Nephron progenitor cell (in vitro differentiated cells): ENCODE results near the gene LACTBL1.

Source experiments
- DNase-seq: peaks from one replicate; pipeline ENCODE4 v3.0.0; 2021
- H3K27ac Mint-ChIP-seq: 2 replicates; pipeline ENCODE4 v1.8.0; 2021; ENCODE audit warnings: mild to moderate bottlenecking, moderate library complexity, mixed read lengths
- H3K27me3 Mint-ChIP-seq: 2 replicates; pipeline ENCODE4 v1.8.0; 2021; ENCODE audit warnings: mild to moderate bottlenecking, low read depth, mixed read lengths; ENCODE audit not compliant: poor library complexity
- H3K36me3 Mint-ChIP-seq: 2 replicates; pipeline ENCODE4 v1.8.0; 2021; ENCODE audit warnings: low read depth, mixed read lengths
- H3K4me1 Mint-ChIP-seq: 2 replicates; pipeline ENCODE4 v1.8.0; 2021; ENCODE audit warnings: mixed read lengths
- H3K4me3 Mint-ChIP-seq: 2 replicates; pipeline ENCODE4 v1.8.0; 2021; ENCODE audit warnings: mild to moderate bottlenecking, moderate library complexity, mixed read lengths
- H3K9me3 Mint-ChIP-seq: 2 replicates; pipeline ENCODE4 v1.8.0; 2021; ENCODE audit warnings: mild to moderate bottlenecking, moderate library complexity, mixed read lengths
- CTCF ChIP-seq: fragments of 200-600 bp; sonication (generic); IDR thresholded peaks from 2 replicates; pipeline ENCODE4 v1.5.0; 2021; ENCODE audit warnings: antibody characterized with exemption

The LACTBL1 gene

GRCh38 chr1:22967833-22968232 lies 4.8 kb downstream of the LACTBL1 start:
- Mint-ChIP-seq H3K36me3 (no peaks in the 10 kb centered on the region), H3K4me3 (no peak overlapping the region), H3K27me3 (peaks cover 27% of the 10 kb centered on the region), H3K27ac (no peak overlapping the region), H3K4me1 (peaks cover 15% of the 10 kb centered on the region), H3K9me3 (peaks cover 14% of the 10 kb centered on the region)
- no peak for TF ChIP-seq CTCF
- no peak for DNase-seq

GRCh38 chr1:22966309-22966708 lies 6.4 kb downstream of the LACTBL1 start:
- DNase-seq, result no peak
- Mint-ChIP-seq H3K4me3 (no peak overlapping the region), H3K27ac (no peak overlapping the region), H3K36me3 (no peaks in the 10 kb centered on the region), H3K4me1 (peaks cover 4% of the 10 kb centered on the region), H3K27me3 (peaks cover 29% of the 10 kb centered on the region), H3K9me3 (peaks cover 14% of the 10 kb centered on the region)
- TF ChIP-seq CTCF, result no peak

GRCh38 chr1:22963044-22963677 lies 9.5 kb downstream of the LACTBL1 start:
- Mint-ChIP-seq H3K4me1 (no peaks in the 10 kb centered on the region), H3K27ac (no peak overlapping the region), H3K9me3 (peaks cover 14% of the 10 kb centered on the region), H3K4me3 (no peak overlapping the region), H3K36me3 (no peaks in the 10 kb centered on the region), H3K27me3 (peaks cover 18% of the 10 kb centered on the region)
- no peak for DNase-seq
- TF ChIP-seq CTCF, result no peak

GRCh38 chr1:22962558-22962957 lies 10.1 kb downstream of the LACTBL1 start:
- Mint-ChIP-seq H3K27me3 (peaks cover 18% of the 10 kb centered on the region), H3K4me1 (no peaks in the 10 kb centered on the region), H3K36me3 (no peaks in the 10 kb centered on the region), H3K27ac (no peak overlapping the region), H3K9me3 (peaks cover 14% of the 10 kb centered on the region), H3K4me3 (no peak overlapping the region)
- DNase-seq, result no peak
- no peak for TF ChIP-seq CTCF

GRCh38 chr1:22959545-22960360 lies 12.9 kb downstream of the LACTBL1 start:
- Mint-ChIP-seq H3K4me1 (no peaks in the 10 kb centered on the region), H3K27me3 (peaks cover 5% of the 10 kb centered on the region), H3K9me3 (no peaks in the 10 kb centered on the region), H3K36me3 (no peaks in the 10 kb centered on the region), H3K4me3 (no peak overlapping the region), H3K27ac (no peak overlapping the region)
- DNase-seq, result no peak
- TF ChIP-seq CTCF, result no peak
